ENCODE results near the gene CAMK2G.
A peak's percentile ranks its signal among the peaks of the same experiment; 100 is the strongest.
"Not testable (repeated sequence)": the region's sequence is repeated elsewhere in the genome, so short reads cannot be mapped to it uniquely, and the experiment has no call there.

Gene CAMK2G

GRCh38 chr10:73788864-73789658 is 85.3 kb downstream of the CAMK2G start:
- no peak for DNase-seq

DNA sequence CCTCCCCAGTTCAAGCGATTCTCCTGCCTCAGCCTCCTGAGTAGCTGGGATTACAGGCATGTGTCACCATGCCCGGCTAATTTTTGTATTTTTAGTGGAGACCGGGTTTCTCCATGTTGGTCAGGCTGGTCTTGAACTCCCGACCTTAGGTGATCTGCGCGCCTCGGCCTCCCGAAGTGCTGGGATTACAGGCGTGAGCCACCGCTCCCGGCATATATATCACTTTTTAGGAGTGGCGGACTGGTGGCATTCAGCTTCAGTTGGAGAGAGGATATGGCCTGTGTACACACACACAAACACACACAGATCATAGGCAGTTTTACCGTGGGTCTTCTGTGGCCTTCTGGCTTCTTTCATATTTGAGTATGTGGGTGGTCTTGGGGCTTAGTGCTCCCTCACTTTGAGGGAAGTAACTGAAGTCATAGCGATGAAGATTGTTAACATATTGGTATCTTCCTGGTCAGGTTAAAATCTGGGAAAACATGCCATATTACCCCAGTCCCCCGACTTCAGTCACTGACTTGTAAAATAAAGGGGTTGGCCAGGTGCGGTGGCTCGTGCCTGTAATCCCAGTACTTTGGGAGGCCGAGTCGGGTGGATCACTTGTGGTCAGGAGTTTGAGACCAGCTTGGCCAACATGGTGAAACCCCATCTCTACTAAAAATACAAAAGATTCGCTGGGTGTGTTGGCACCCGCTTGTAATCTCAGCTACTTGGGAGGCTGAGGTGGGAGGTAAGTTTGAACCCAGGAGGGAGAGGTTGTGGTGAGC is 87.1 kb downstream of the CAMK2G start:
- not testable (repeated sequence) for DNase-seq

GRCh38 chr10:73786512-73786885 is 87.9 kb downstream of the CAMK2G start:
- no peak for DNase-seq

- DNase-seq: peak; percentile 31
These were observed 88.4 kb downstream of the CAMK2G start for GRCh38 chr10:73785721-73786511.

DNA sequence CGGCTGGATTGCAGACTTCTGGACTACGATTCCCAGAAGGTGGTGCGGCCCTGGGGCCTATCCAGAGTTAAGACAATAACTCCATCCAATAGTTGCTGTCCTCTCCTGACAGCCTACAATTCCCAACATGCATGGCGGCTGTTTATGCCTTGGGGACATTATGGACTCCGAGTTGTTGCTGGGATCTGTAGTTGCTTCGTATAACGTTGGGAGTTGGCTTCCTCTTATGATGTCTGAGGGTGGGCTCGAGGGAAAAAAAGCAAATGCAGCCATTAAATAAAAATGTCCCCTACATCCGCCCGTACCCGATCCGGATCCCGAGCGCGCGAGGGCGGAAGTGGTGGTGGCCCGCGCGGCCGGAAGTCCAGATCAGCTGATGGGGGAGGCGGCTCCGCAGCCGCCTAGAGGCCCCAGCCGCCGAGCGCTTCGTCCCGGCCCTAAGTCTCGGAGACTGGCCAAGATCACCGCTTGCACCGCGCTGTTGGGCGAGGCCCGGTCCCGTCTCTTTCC is 89.1 kb downstream of the CAMK2G start, which contains the start of gene ZSWIM8:
Gene ZSWIM8 (plus strand): TSS at position 396 of the 510 bp plus-strand sequence. CDS start 273 bp downstream, outside the sequence.
- peak; percentile 93 for DNase-seq

DNA sequence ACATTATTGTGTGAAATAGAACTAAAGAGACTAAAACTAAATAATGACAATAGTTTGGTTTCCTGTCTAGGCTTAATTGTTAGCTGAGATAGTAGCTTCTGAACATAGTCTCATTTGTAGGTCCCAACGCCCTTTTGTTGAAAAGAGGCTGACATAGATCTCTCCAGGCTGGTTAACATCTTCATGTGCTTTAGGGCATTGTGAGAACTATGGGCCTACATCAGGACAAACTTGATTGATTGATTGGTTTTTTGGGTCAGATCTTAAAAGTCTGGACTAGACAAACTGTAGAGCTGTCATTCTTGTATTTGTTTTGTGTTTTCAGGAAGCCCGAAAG is 91.6 kb downstream of the CAMK2G start:
- DNase-seq: no peak

GRCh38 chr10:73781879-73782748 is 92.2 kb downstream of the CAMK2G start, which contains the start of gene CHCHD1:
Gene CHCHD1, plus strand, starts transcription at chr10:73782048. Its CDS starts 28 bp downstream, at chr10:73782076.
- peak; percentile 86 for DNase-seq

- DNase-seq: no peak
These were observed 92.8 kb downstream of the CAMK2G start for GRCh38 chr10:73781548-73781878.

GRCh38 chr10:73780966-73781365 is 93.4 kb downstream of the CAMK2G start:
- no peak for DNase-seq

GRCh38 chr10:73780301-73780700 is 94.1 kb downstream of the CAMK2G start:
- no peak for DNase-seq

- no peak for DNase-seq
These were observed 94.7 kb downstream of the CAMK2G start for GRCh38 chr10:73779539-73780197.

DNA sequence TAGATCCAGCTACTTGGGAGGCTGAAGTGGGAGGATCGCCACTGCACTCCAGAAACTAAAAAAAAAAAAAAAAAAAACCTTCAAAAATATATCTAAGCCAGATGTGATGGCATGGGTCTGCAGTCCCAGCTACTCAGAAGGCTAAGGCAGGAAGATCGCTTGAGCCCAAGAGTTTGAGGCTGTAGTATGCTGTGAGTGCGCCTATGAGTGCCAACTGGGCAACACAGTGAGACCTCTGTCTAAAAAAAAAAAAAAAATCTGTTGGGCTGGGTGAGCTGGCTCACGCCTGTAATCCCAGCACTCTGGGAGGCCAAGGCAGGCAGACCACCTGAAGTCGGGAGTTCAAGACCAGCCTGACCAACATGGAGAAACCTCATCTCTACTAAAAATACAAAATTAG is 95.3 kb downstream of the CAMK2G start:
- DNase-seq: no peak

GRCh38 chr10:73774637-73775036 is 99.7 kb downstream of the CAMK2G start:
- DNase-seq: peak; percentile 21

DNA sequence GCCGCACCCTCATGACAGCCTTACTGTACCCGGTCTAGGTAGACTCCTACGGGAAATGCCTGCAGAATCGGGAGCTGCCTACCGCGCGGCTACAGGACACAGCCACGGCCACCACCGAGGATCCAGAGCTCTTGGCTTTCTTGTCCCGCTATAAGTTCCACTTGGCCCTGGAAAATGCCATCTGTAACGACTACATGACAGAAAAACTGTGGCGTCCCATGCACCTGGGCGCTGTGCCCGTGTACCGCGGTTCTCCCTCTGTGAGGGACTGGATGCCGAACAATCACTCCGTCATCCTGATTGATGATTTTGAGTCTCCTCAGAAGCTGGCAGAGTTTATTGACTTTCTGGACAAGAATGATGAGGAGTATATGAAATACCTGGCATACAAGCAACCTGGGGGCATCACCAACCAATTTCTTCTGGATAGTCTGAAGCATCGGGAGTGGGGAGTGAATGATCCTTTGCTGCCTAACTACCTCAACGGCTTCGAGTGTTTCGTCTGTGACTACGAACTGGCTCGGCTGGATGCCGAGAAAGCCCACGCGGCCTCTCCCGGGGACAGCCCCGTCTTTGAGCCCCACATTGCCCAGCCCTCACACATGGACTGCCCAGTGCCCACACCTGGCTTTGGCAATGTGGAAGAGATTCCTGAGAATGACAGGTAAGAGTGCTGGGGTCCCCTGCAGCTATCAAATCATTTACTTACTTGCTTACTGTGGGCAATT is 101.0 kb downstream of the CAMK2G start:
- no peak for DNase-seq

- DNase-seq: peak; percentile 91
These were observed 101.8 kb downstream of the CAMK2G start for GRCh38 chr10:73772281-73773151.

GRCh38 chr10:73771722-73772280 is 102.6 kb downstream of the CAMK2G start:
- peak; percentile 86 for DNase-seq

DNA sequence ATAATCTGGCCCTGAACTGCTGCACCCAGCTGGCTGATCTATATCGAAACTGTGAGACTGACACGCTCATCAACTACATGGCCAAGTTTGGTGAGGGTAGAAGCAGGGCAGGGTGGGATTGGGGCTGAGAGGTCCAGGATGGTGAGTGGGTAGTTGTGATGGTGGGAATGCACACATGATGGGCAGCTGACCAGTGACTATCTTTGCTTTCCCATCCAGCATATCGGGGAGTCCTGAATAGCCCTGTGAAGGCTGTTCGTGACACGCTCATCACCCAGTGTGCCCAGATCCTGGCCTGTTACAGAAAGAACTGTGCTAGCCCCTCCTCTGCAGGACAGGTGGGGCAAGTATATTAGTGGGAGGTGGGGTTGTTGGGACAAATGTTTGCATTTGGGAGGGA is 105.0 kb downstream of the CAMK2G start:
- DNase-seq: no peak

DNA sequence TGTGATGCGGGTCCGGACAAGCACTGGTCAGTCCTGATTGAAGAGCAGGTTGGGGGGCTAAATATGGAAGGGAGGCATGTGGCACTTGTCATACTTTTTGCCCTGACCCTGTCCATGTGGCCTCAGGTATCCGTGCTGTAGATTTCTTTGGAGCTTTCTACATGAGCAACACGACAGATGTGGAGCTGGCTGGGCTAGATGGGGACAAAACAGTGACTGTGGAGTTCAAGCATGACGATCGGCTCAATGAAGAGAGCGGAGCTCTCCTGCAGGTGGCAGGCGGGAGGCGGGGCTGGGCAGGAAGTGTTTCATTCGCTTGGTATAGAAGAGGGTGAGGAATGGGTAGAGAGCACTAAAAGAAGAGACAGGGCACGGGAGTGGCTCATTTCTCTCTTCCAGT is 105.5 kb downstream of the CAMK2G start:
- no peak for DNase-seq

DNA sequence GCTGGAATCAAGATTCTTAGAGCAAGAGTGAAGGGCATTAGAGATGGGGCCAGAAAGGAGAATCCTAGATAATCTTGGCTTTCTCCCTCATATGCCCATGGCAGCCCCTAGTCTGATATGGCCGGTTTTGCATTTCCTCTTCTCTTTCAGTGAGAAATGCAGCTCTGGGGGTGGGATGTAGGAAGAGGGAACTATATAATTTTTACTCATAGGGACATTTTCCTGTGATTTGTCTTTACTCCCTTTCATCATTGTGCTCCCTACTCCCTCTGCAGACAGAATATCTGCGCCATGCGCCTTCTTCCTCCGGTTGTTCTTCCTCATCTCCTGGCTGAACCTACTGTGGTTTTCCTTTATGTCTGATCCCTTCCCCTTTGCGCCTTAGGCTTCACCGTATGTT is 109.3 kb downstream of the CAMK2G start:
- DNase-seq: peak; percentile 38

DNA sequence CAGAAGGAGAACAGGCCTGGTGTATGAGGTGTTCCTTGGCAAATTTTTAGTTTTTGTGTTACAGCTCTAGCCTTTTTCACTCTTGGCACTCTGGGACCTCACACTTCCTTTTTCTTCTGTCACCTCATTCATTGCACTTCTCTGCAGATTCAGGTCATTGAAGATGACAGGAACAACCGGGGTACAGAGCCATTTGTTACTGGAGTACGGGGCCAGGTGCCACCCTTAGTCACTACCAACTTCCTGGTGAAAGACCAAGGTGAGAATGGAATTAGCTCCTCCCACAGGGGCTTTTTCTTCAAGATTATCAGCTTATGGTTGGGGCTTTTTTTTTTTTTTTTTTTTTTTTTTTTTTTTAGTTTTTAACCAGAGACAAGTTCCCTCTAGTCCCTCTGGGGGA is 111.0 kb downstream of the CAMK2G start:
- no peak for DNase-seq
